ENCODE results near the gene TRPM7. TPM values are rescaled to one million over a fixed set of nuclear protein-coding genes. Genes with fewer than 3 reads are reported as not detected.
"Not testable (repeated sequence)": the region's sequence is repeated elsewhere in the genome, so short reads cannot be mapped to it uniquely, and the experiment has no call there.

Gene TRPM7
- total RNA-seq, 1 donor from 2014 or later = 64.4 TPM

DNA sequence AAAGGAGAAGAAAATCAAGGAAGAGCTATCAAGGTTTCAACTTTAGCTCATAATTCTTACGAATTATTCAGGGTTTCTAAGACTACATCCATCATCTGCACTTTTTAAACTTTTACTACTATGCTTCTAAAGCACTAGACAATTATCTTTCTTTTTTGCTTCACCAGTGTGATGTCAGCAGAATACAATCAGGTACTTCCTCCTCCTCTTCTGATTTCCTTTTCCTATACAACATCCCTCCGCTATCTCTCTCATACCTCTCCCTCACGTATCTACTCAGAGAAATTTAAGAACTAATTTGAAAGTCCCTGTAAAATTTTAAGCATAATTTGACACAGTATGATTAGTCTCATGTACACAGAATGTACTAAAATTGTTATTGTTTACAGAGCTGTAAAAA is 92.8 kb downstream of the TRPM7 start:
- DNase-seq (ENCODE audit: low spot score in 2 of 2) = no peak
- FAIRE-seq = no peak

- no peak for DNase-seq (ENCODE audit: low spot score in 2 of 2)
- no peak for FAIRE-seq
Observed at GRCh38 chr15:50590288-50590687, 96.3 kb downstream of the TRPM7 start.

DNA sequence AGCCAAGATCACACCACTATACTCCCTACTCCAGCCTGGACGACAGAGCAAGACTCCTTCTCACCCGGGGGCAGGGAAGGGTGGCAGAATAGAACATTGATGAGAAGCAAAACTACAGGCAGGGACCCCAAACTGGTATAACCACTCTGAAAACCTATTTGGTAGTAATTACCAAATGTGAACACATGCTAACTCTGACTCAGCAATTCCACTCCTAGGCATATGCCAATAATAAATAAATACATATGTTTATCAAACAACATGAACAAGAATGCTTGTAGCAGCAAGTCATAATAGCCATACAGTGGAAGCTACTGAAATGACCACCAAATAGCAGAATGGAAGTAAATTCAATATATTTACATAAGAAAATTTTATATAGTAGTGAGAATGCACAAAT is 109.1 kb downstream of the TRPM7 start:
- FAIRE-seq (no peak), DNase-seq (ENCODE audit: low spot score in 2 of 2) (no peak)

GRCh38 chr15:50576166-50576565 is 110.4 kb downstream of the TRPM7 start:
- FAIRE-seq = no peak

GRCh38 chr15:50573842-50574241 is 112.8 kb downstream of the TRPM7 start:
- not testable (repeated sequence) for FAIRE-seq; DNase-seq (ENCODE audit: low spot score in 2 of 2)

More at GRCh38 chr15:50576166-50576565, 110.4 kb downstream of the TRPM7 start:
- no peak for DNase-seq (ENCODE audit: low spot score in 2 of 2)

GRCh38 chr15:50563756-50564155 is 122.8 kb downstream of the TRPM7 start:
- FAIRE-seq = no peak

GRCh38 chr15:50562735-50563640 is 123.6 kb downstream of the TRPM7 start:
- DNase-seq (ENCODE audit: low spot score in 2 of 2) (no peak), FAIRE-seq (no peak)

More at GRCh38 chr15:50563756-50564155, 122.8 kb downstream of the TRPM7 start:
- DNase-seq (ENCODE audit: low spot score in 2 of 2) = no peak

GRCh38 chr15:50558012-50558411 is 128.6 kb downstream of the TRPM7 start:
- DNase-seq (ENCODE audit: low spot score in 2 of 2) = no peak

GRCh38 chr15:50556642-50557371 is 129.8 kb downstream of the TRPM7 start:
- DNase-seq (ENCODE audit: low spot score in 2 of 2) (no peak), FAIRE-seq (no peak)

More at GRCh38 chr15:50558012-50558411, 128.6 kb downstream of the TRPM7 start:
- FAIRE-seq = no peak

GRCh38 chr15:50552238-50552637 is 134.4 kb downstream of the TRPM7 start:
- DNase-seq (ENCODE audit: low spot score in 2 of 2) (no peak), FAIRE-seq (no peak)

DNA sequence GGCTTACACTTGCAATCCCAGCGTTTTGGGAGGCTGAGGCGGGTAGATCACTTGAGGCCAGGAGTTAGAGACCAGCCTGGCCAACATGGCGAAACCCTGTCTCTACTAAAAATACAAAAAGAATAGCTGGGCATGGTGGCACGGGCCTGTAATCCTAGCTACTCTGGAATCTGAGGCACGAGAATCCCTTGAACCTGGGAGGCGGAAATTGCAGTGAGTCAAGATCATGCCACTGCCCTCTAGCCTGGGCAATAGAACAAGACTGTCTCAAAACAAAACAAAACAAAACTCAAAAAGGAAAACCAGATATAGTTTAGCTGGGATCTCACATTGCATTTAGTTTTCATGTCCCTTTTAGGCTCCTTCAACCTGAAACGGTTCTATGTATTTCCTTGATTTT is 137.3 kb downstream of the TRPM7 start:
- DNase-seq (ENCODE audit: low spot score in 2 of 2) (no peak), FAIRE-seq (no peak)

DNA sequence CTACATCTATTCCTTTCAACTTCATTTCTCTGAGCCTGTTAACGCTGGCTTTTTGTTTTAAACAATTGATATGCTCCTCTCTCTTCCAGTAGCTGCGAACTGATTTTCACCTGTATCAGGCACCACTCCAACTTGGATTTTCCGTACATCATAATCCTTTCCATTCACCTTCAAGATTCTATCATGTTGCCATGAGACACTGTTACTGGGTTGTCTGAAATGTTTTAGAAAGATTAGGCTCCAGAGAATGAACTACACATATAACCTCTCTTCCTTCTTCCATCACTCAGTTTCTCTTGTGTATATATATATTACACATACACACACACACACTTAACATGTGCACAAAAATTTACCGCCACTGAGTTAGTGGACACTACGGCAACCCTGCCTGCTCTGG is 140.0 kb downstream of the TRPM7 start, which contains the start of gene USP50:
Gene USP50 (minus strand): TSS at position 101 of the 400 bp plus-strand sequence. CDS start 141 bp downstream, outside the sequence.
- DNase-seq (ENCODE audit: low spot score in 2 of 2) = no peak
- FAIRE-seq = no peak

DNA sequence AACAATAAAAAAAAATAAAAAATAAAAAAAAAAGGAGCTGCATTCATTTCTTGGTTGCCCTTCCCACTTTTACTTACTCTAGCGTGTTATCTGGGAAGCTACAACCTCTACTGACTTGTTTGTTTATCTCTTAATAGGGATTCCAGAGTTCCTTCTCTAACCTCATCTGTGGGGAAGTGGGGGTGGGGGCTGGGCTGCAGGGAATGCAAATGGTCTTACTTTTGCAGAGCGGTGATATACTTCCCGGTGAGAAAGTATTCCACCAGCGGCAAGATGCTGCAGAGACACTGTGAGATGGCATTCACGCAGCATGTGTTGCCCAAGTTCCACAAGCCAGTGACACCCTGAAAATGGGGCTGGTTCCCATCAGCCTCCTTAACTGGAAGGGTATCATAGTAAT is 142.2 kb downstream of the TRPM7 start:
- no peak for DNase-seq (ENCODE audit: low spot score in 2 of 2)
- no peak for FAIRE-seq

DNA sequence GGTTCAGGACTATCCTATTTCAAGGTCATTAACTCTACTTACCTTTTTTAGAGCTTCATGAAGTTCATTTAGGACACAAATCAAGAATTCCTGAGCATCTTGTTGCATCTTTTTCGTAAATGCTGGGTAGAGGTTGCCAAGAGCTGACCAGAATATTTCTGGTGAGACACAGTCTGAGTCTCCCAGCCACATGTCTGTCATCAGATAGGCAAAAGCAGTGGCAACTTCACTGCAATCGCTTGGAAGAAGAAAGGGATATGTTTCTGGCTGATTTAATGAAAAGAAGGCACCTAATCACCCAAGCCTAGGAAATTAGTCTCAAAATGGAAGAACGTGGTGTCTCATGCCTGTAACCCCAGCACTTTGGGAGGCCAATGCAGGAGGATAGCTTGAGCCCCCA is 143.0 kb downstream of the TRPM7 start:
- DNase-seq (ENCODE audit: low spot score in 2 of 2) = no peak
- FAIRE-seq = no peak

GRCh38 chr15:50542887-50543210 is 143.7 kb downstream of the TRPM7 start:
- no peak for FAIRE-seq

GRCh38 chr15:50531766-50532165 is 154.8 kb downstream of the TRPM7 start:
- DNase-seq (ENCODE audit: low spot score in 2 of 2) = no peak
- FAIRE-seq = no peak

More at GRCh38 chr15:50542887-50543210, 143.7 kb downstream of the TRPM7 start:
- no peak for DNase-seq (ENCODE audit: low spot score in 2 of 2)

- DNase-seq (ENCODE audit: low spot score in 2 of 2) (no peak), FAIRE-seq (no peak)
Observed at GRCh38 chr15:50531163-50531562, 155.4 kb downstream of the TRPM7 start.

DNA sequence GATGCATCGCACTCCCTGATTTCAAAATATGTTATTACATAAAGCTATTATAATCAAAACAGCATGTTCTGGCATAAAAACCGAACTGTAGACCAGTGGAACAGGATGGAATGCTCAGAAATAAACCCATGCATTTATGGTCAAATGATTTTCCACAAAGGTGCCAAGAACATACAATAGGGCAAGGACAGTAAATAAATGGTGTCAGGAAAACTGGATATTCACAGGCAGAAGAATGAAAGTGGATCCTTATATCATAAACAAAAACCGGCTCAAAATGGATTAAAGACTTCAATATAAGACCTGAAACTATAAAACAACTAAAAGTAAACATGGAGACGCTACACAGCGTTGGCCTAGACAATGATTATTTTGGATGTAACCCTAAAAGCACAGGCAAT is 162.7 kb downstream of the TRPM7 start:
- FAIRE-seq = no peak
- no peak for DNase-seq (ENCODE audit: low spot score in 2 of 2)

GRCh38 chr15:50519740-50520425 is 166.7 kb downstream of the TRPM7 start:
- no peak for FAIRE-seq
- DNase-seq (ENCODE audit: low spot score in 2 of 2) = no peak

DNA sequence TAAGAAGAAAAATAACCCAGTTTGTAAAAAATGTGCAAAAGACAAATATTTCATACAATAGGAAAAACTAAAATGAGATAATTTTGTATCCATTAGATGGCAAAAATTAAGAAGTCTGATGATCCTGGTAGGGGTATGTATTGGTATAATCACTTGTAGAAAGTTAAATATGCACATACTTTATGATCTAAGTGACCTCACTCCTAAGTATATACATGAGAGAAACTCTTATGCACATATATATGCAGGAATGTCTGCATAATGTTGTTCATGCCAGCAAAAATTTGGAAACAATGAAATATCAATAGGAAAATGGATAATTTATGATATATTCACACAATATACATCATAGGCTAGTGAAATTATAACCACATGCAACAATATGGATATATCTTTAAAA is 173.6 kb downstream of the TRPM7 start:
- no peak for FAIRE-seq
- DNase-seq (ENCODE audit: low spot score in 2 of 2) = no peak

All from frontal cortex (tissue), 4 donors.